D341Med (cell line): Measurements from ENCODE around the gene PDSS2.
"Not testable (repeated sequence)": the region's sequence is repeated elsewhere in the genome, so short reads cannot be mapped to it uniquely, and the experiment has no call there.

Source experiments
- DNase-seq: peaks from one replicate; pipeline ENCODE4 v3.0.0; 2012; ENCODE audit warnings: low spot score

Gene PDSS2

DNA sequence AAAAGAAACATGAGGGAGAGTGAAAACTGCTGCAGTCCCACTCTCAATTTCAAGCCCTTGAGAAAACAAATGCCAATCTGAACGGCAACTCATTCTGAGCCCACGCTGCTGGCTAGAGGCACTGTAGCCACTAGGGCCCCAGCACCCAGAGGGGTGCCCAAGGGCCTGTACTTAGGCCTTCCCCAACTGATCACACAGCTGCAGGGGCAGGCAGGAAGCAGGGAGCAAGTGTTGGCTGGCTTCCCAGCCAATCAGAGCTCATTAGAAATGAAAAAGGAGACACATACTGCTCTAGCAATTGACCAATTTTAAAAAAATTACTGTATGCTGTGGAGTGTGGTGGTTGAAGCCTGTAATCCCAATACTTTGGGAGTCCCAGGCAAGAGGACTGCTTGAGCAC lies 340.4 kb downstream of the PDSS2 start:
- no peak for DNase-seq

DNA sequence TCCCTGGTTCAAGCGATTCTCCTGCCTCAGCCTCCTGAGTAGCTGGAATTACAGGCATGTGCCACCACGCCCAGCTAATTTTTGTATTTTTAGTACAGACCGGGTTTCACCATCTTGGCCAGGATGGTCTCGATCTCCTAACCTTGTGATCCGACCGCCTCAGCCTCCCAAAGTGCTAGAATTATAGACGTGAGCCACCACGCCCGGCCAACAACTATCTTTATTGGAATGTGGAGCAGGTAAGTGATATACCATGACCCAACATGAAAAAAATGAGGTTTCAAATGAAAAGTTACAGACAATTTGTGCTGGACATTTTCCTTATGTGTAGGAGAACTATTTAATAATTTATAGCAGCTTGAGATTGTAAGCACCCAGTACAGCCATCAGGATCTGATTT lies 340.8 kb downstream of the PDSS2 start:
- DNase-seq: not testable (repeated sequence)

DNA sequence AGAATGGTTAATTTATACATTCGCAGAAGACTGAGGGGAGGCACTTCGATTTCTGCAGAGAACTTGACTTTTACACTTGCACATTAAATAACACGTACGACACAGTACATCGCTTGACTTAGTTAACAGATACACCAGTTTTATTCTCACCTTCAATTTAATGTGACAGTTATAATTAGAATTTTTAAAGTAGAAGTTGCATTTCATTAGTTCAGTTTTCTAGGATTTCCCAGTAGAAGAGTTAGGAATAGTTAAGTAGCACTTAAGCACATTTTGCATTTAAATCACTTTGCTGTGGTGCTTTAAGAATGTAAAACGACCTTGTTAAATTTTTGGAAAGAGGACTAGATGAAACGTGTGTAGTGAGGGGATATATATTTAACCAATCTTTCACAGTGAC lies 342.4 kb downstream of the PDSS2 start:
- DNase-seq: no peak

DNA sequence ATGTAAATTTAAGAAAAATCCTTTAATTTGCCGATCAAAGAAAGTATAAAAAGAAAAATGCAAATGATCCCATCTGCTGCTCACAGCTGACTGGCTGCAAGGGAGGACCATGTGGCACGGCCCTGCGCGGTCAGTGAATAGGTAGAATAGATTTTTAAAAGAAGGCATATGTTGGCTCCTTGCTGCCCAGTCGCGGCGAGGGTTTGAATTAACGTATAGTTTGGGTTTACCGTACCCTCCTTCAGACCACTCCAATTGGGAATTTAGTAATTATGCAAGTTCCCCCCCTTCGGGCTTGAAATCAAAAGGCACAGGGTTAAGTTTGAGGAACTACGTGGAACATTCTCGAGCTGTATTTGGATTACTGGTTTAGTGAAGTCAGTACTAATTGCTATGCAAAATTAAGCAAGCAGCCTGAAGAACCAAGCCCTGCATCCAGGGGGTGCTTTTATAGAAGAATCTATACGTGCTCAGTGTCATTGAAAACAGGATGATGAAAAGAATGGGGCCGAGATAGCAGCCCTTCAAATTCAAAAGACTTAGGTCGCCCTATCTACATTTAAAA lies 343.0 kb downstream of the PDSS2 start:
- no peak for DNase-seq

DNA sequence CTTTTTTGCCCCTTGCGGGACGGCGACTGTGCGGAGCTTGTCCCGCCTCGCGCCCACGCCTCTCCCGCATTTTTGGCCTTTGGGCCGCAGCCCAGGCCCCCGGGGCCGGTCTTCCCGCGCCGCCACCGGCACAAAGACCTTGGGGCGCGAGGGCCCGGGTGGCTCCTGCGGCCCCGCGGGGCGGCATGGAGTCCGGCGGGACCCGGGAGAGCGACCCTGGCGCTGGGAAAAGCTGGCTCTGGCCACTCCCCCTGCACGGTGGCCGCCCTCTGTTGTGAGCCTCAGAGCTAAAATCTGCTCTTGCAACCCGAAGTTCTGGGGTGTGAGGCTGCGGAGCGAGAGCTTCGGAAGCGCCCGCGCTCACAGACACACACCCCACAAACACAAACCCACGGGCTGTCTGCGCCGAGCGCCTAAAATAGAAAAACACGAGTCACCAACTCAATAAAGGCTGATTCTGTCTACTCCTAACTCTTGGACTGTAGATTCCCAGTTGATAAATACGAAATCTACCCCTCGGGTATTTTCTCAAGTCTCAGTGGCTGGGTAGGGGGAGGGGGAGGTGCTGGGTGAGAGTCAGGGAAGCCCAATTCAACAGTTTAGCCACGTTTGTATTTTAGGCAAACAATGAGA lies 343.6 kb downstream of the PDSS2 start:
- DNase-seq: peak; percentile 83

DNA sequence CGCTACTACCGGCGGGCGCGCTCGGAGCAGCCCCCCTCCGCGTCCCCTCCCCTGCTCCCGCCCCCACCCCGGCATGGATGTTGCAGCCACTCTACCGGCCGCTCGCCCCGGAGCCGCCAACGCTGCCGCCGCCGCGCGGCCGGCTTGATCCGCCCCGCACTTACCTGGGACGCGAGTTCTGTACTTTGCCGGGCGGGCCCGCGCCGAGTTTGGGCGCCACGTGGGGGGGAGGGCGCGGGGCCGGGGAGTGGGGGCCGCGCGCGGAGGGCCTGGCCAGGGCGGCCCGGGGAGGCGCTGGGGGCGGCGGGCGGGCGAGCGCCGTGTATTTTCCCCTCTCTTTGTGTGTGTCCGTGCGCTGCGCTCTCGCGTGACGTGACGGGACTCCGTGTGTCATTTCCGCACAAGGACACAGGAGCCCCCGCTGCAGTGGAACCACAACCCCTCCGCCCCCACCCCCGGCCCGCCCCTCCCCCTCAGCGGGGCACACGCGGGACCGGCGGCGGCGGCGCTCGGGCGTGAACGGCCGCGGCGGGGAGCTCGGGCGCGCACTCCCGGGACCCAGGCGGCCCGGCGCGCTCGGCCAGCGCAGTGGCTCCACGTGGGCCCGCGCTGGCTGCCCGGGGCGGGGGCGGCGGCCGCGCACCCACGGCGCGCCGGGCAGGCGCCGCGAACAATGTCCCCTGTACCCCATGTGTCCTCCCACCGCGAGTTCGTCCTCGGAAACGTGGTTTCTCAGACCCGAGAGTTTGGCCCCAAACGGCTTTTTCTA lies 344.3 kb downstream of the PDSS2 start, which contains the start of gene BEND3:
BEND3 (minus strand) TSS at position 590 of the 769 bp plus-strand sequence. CDS start 16,230 bp downstream, outside the sequence.
- DNase-seq: peak; percentile 80

DNA sequence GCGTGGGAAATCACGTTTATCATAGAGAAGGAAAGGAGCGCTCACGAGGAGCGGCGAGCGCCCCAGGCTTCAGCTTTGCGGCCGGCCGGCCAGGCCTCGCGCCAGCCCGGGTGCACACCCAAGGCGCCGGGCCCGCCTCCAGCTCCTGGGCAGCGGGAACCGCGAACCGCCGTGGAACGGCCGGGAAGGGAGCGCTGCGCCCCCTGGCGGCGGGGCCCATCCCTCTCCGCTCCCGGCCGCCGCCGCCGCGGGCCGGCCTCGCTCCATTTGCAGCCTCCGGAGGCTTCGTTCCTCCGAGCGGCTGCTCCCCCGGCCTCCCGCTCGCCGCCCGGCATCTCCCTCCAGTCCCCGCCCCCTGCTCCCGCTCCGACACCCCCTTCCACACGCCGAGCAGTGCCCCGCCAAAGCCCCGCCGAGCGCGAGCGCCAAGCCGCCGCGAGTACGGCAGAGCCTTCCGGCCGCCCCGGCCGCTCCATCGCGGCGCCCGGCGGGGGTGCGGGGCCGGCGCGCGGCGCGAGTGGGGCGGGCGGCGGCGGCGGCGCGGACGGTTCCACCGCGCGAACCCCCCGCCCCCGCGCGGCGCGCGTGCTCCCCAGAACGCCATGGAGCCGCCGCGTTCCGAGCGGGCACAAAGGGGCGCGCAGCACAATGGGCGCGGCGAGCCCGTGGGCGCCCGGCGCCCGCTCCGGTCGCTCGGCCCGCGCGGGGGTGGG lies 345.0 kb downstream of the PDSS2 start:
- DNase-seq: peak; percentile 94

DNA sequence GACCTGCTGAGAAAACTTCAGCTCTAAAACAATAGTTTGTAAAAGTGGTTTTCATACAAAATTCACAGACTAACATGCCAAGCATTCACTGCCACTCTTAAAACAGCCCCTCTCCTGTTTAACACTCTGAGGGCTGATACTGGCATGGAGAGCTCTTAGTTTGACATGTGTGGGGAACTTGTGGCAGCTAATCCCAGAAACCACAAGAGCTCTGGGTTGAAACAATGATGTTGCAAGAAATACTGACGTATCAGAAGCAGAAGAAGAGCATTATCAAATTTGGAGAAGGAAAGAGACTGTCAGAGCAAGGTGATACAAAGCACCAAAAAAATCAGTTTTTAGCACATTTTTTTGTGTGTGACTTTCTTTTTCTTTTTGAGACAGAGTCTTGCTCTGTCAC lies 349.2 kb downstream of the PDSS2 start:
- no peak for DNase-seq

DNA sequence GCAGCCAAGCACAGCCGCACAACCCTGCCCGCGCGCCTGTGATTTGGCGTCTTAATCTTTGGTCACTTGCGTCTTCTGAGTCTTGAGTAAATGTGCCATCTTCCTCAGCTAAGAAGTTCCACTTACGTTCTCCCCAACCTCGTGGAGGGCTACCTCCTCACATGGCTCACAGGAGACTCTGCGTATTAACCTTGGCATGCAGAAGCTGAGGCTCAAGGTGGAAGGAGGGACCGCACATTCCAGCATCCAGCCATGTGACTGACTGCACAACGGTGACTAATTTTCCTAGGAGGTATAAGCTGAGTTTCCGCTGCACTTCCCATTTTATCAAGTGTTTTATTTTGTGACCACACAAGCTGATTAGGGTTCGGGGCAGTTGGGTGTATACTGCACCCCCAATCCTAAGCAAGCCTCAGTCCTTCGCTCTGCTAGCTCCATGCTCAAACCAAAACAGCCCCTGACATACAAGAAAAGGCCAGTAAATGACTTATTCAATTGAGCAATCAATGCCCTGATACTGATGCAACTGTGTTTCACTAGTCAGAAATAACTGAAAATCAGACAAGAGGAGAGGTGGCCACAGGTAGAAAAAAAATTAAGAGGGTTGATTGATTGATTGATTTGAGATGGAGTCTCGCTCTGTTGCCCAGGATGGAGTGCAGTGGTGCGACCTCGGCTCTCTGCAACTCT lies 351.0 kb downstream of the PDSS2 start:
- no peak for DNase-seq

DNA sequence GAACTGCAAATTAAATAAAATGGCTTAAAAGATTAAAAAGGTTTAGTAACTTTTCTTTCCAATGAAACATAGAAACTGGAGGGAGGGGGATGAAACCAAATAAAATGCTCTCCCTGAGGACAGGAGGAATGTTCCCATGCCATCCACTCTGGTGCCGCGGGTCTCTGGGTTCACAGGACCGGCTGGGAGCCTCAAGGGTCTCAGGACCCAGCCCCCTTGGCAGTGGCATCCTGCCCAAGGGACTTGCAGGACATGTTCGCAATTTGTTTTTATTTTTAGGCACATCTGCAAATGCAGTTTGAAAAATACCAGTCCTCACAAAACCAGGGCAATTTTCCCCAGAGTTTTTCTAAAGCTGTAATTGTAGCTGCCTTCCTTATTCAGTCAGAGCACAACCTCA lies 351.6 kb downstream of the PDSS2 start:
- no peak for DNase-seq

DNA sequence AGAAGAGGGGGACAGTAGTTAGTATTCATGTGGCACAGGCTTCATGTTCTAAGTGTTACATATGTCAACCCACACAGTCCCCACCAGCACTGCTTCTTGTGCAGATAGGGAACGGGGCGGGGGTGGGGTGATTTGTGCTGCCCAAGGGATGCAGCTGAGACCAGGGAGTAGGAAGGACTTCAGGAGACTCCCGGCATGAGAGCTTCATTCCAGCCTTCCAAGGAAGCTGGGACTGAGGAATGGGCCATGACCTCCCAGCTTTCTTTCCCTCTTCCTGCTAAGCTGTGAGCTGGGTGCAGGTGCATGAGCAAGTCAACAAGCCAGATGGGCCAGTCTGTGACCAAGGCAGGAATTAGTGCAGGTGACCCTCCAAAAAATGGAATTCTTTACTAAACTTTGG lies 353.2 kb downstream of the PDSS2 start:
- no peak for DNase-seq

DNA sequence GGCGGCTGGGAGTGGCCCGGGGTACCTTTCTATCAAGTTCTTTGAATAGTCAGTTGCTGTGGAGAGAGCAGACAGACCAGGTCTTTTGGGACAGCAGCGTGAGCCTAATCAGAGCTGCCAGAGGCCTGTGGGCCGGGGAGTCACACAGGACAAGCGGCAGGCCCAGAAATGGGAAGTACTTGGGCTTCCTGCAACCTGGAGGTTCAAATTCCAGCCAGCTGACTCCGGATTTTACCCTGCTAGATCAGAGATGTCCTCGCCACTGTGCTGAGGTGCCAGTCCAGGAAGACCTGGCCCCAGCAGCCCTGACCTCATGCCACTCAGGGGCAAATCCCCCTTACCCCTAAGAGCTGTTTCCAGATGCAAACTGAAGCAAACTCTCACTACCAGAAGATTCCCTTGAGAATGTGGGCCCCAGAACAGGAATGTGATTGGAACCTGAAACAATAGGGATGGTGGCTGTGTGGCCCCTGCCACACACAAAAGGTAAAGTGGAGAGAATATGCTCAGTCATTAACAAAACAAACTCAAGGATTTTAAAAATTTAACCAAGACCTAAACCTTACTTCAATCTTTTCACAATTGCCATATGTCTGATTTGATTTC lies 353.8 kb downstream of the PDSS2 start:
- DNase-seq: no peak

DNA sequence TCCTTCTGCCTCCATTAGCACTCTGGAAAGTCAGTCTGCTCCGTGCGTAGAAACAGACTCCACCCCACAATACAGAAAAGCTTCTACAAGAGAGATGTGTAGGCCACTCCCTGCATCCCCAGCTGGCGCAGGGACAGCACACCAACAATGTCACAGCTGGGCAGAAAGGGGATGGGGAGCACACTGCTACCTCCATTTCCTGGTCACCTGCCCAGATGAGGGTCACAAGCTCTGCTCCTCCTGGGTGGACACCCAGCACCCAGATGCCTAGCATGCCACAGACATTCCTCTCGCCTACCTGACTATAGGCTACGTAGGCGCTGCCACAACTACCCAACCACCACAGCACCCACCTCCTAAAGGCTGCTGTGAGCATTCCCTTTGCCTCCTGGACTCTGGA lies 356.3 kb downstream of the PDSS2 start:
- no peak for DNase-seq
